ENCODE data around the gene LRWD1. TPM values are rescaled to one million over a fixed set of nuclear protein-coding genes. Genes with fewer than 3 reads are reported as not detected.
A peak's percentile ranks its signal among the peaks of the same experiment; 100 is the strongest.
"Not testable (repeated sequence)": the region's sequence is repeated elsewhere in the genome, so short reads cannot be mapped to it uniquely, and the experiment has no call there.

LRWD1 gene
- total RNA-seq, 1 donor from 2014 or later: 23.5 TPM

DNA sequence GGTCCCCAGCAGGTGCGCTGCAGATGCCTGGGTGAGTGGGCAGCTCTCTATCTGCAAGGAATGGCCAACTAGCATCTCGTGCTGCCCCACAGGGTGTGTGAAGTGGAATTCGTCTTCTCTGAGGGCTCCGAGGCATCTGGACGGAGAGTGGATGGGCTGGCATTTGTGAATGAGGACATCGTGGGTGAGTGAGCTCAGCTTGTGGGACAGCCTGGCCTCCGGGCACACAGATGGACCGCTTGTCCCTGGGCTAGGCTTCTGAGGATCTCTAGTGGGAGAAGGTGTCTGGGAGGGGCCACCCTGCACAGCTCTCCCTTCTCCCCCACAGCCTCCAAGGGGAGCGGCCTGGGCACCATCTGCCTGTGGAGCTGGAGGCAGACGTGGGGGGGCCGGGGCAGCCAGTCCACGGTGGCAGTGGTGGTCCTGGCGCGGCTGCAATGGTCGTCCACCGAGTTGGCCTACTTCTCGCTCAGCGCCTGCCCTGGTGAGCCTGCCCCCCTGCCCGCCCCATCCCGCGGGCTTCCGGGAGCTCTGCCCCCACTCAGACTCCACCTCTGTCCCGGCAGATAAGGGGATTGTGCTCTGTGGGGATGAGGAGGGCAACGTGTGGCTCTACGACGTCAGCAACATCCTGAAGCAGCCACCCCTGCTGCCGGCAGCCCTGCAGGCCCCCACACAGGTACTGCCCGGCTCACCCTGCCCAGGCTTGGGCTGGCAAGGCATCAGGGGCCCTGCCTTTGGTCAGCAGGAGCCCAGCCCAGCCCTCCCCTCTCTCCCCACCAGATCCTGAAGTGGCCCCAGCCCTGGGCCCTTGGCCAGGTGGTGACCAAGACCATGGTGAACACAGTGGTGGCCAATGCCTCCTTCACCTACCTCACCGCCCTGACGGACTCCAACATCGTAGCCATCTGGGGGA lies 7.6 kb downstream of the LRWD1 start:
- Mint-ChIP-seq H3K4me3 (no peak overlapping the region), H3K9me3 (no peaks in the 10 kb centered on the region), H3K4me1 (ENCODE audit: unreplicated experiment) (no peaks in the 10 kb centered on the region), H3K36me3 (no peaks in the 10 kb centered on the region), H3K27ac (no peak overlapping the region), H3K27me3 (no peaks in the 10 kb centered on the region)
- no peak for TF ChIP-seq CTCF (conservative IDR thresholded peaks at IDR 0.05)
- peak; percentile 65 for DNase-seq (ENCODE audit: extremely low spot score, unreplicated experiment)

GRCh38 chr7:102473271-102473991 lies 8.6 kb downstream of the LRWD1 start:
- Mint-ChIP-seq H3K9me3 (no peaks in the 10 kb centered on the region), H3K27me3 (no peaks in the 10 kb centered on the region), H3K4me1 (ENCODE audit: unreplicated experiment) (no peaks in the 10 kb centered on the region), H3K36me3 (no peaks in the 10 kb centered on the region), H3K4me3 (no peak overlapping the region), H3K27ac (no peak overlapping the region)
- TF ChIP-seq CTCF (conservative IDR thresholded peaks at IDR 0.05): no peak
- peak; percentile 56 for DNase-seq (ENCODE audit: extremely low spot score, unreplicated experiment)

GRCh38 chr7:102474116-102474515 lies 9.3 kb downstream of the LRWD1 start:
- not testable (repeated sequence) for H3K27ac Mint-ChIP-seq, H3K27me3 Mint-ChIP-seq

GRCh38 chr7:102474736-102475435 lies 10.1 kb downstream of the LRWD1 start:
- H3K36me3 Mint-ChIP-seq; H3K4me3 Mint-ChIP-seq; H3K27me3 Mint-ChIP-seq; H3K27ac Mint-ChIP-seq; H3K4me1 Mint-ChIP-seq (ENCODE audit: unreplicated experiment); H3K9me3 Mint-ChIP-seq: not testable (repeated sequence)
- DNase-seq (ENCODE audit: extremely low spot score, unreplicated experiment): peak; percentile 27

More at GRCh38 chr7:102474116-102474515, 9.3 kb downstream of the LRWD1 start:
- not testable (repeated sequence) for H3K9me3 Mint-ChIP-seq; H3K36me3 Mint-ChIP-seq; H3K4me1 Mint-ChIP-seq (ENCODE audit: unreplicated experiment); H3K4me3 Mint-ChIP-seq
- DNase-seq (ENCODE audit: extremely low spot score, unreplicated experiment): peak; percentile 49

DNA sequence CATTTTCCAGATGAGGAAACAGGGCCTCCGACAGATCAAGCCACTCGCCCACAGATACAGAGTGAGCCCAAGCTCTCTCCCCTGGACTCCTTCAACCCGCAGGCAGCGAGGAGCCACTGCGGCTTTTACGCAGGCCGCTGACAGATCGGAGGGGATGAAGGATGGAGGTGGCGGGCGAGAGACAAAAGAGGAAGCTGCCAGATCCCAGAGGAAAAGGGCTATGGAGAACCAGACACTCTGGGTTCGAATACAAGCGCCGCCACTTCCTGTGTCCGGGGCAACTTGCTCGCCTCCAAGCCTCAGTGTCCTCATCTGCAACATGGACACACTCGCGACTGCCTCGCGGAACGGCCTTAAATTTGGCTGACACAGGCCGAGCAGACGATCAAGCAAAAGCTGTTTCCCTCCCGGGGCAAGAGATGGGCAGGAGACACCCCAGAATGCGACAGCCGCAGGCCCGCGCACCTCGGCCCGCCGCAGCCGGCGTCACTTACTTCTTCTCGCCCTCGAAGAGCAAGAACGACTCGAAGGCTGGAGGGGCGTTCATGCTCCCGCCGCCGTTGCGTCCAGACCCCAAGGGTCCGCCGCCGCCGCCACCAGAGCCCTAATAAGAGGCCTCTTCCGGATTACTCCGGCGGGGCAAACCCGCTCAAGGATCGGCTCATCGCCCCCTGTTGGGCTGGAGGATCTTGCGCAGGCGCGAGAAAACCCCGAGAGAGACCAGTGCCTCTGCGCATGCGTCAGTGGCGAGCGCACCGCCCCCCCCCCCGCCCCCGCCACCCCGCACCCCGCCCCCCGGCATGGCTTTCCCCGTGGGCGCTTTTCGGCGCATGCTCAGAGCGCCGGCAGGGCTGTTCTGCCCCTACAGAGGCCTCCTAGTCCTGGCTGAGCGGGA lies 13.8 kb downstream of the LRWD1 start, which contains the start of gene POLR2J:
Gene POLR2J (minus strand): TSS at position 609 of the 895 bp plus-strand sequence. CDS start 62 bp downstream, at position 547.
- DNase-seq (ENCODE audit: extremely low spot score, unreplicated experiment): peak; percentile 83
- not testable (repeated sequence) for H3K4me1 Mint-ChIP-seq (ENCODE audit: unreplicated experiment); H3K9me3 Mint-ChIP-seq; H3K27me3 Mint-ChIP-seq; H3K36me3 Mint-ChIP-seq; H3K27ac Mint-ChIP-seq
- peak within 1 kb of the TSS; percentile 88 for H3K4me3 Mint-ChIP-seq
- peak; percentile 48 for TF ChIP-seq CTCF (conservative IDR thresholded peaks at IDR 0.05)

DNA sequence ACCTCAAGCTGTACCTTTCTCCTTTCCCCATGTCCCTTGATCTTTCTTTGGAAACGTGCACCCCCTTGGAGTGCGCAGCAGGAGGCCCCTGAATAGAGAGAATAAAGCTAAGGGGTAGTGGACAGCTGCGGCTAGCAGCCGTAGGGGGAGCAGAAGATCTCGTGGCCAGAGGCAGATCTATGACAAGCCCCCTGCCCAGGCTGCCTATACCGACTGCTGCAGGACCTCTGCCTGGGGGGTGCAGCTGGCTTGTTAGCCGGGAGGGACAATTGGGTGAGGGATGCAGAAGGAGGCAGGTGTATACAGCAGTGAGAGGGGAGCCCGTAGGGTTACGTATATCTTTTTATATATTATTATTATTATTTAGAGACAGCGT lies 14.4 kb downstream of the LRWD1 start:
- H3K9me3 Mint-ChIP-seq; H3K4me3 Mint-ChIP-seq; H3K27ac Mint-ChIP-seq; H3K27me3 Mint-ChIP-seq; H3K4me1 Mint-ChIP-seq (ENCODE audit: unreplicated experiment); DNase-seq (ENCODE audit: extremely low spot score, unreplicated experiment); H3K36me3 Mint-ChIP-seq: not testable (repeated sequence)

Measured in type B pancreatic cell (in vitro differentiated cells).